HG03060 (cell line): Measurements from ENCODE around the gene COL15A1.

ENCODE experiments used
- ATAC-seq: cut with Tn5 transposase; IDR thresholded peaks from one replicate; pipeline ENCODE4 v1.9.1; 2021; ENCODE audit warnings: low read depth, moderate number of reproducible peaks; ENCODE audit not compliant: unreplicated experiment

COL15A1 gene

GRCh38 chr9:98942906-98943681, 613 bp upstream of the COL15A1 start:
- no peak for ATAC-seq

GRCh38 chr9:98944057-98944733, 488 bp downstream of the COL15A1 start:
- no peak for ATAC-seq

- ATAC-seq: no peak
Observed at GRCh38 chr9:98944734-98945074, 997 bp downstream of the COL15A1 start.

GRCh38 chr9:98949565-98949964, 5.9 kb downstream of the COL15A1 start:
- ATAC-seq: no peak

- no peak for ATAC-seq
Observed at GRCh38 chr9:98950262-98950661, 6.6 kb downstream of the COL15A1 start.

GRCh38 chr9:98951967-98952366, 8.3 kb downstream of the COL15A1 start:
- ATAC-seq: no peak

GRCh38 chr9:98953581-98954243, 10.0 kb downstream of the COL15A1 start:
- ATAC-seq: no peak

- no peak for ATAC-seq
Observed at GRCh38 chr9:98954244-98954610, 10.5 kb downstream of the COL15A1 start.

GRCh38 chr9:98955259-98955658, 11.6 kb downstream of the COL15A1 start:
- no peak for ATAC-seq

- ATAC-seq: no peak
Observed at GRCh38 chr9:98957826-98958225, 14.1 kb downstream of the COL15A1 start.

GRCh38 chr9:98958271-98958984, 14.7 kb downstream of the COL15A1 start:
- no peak for ATAC-seq

- no peak for ATAC-seq
Observed at GRCh38 chr9:98960409-98960808, 16.7 kb downstream of the COL15A1 start.

GRCh38 chr9:98961513-98962180, 17.9 kb downstream of the COL15A1 start:
- ATAC-seq: no peak

GRCh38 chr9:98962181-98962560, 18.5 kb downstream of the COL15A1 start:
- no peak for ATAC-seq

- ATAC-seq: no peak
Observed at GRCh38 chr9:98962861-98963260, 19.2 kb downstream of the COL15A1 start.

- no peak for ATAC-seq
Observed at GRCh38 chr9:98964201-98964600, 20.5 kb downstream of the COL15A1 start.

GRCh38 chr9:98964911-98965336, 21.2 kb downstream of the COL15A1 start:
- ATAC-seq: no peak

- no peak for ATAC-seq
Observed at GRCh38 chr9:98966676-98967075, 23.0 kb downstream of the COL15A1 start.

GRCh38 chr9:98967257-98967656, 23.6 kb downstream of the COL15A1 start:
- no peak for ATAC-seq

GRCh38 chr9:98967680-98968079, 24.0 kb downstream of the COL15A1 start:
- ATAC-seq: no peak
